CD4-positive, alpha-beta T cell treated with Interleukin-6 for 4 hours (primary cell): Measurements from ENCODE around the gene NME1.

ENCODE experiments used
- DNase-seq: peaks from one replicate; pipeline ENCODE4 v3.0.0-alpha.2; 2020; ENCODE audit warnings: mixed read lengths

NME1 gene

GRCh38 chr17:51197754-51198153 is 44.4 kb downstream of the NME1 start:
- no peak for DNase-seq

DNA sequence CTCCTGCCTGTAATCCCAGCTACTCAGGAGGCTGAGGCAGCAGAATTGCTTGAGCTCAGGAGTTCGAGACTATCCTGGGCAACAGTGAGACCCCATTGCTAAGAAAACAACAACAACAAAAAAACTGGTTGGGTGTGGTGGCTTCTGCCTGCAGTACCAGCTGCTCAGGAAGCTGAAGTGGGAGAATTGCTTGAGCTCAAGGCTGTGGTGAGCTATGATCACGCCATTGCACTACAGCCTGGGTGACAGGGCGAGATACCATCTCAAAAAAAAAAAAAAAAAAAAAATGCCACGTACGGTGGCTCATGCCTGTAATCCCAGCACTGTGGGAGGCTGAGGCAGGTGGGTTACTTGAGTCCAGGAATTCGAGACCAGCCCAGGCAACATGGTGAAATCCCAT is 46.9 kb downstream of the NME1 start:
- peak; percentile 14 for DNase-seq

- DNase-seq, result no peak
These were observed 47.5 kb downstream of the NME1 start for GRCh38 chr17:51200846-51201245.

- DNase-seq, result no peak
These were observed 50.5 kb downstream of the NME1 start for GRCh38 chr17:51203838-51204237.
